Esophagus muscularis mucosa (tissue), 4 donors: Measurements from ENCODE around the gene SERPINB1. TPM values are rescaled to one million over a fixed set of nuclear protein-coding genes. Genes with fewer than 3 reads are reported as not detected.

Source experiments
- DNase-seq: peaks from one replicate; pipeline ENCODE4 v3.0.0-alpha.2; 2017; ENCODE audit errors: extremely low spot score
- H3K27ac ChIP-seq, 4 donors: fragments of 200-600 bp; sonication (generic); replicated peaks in 1 of 4; 1 replicate in 3 of 4; 2 replicates in 1 of 4; pipeline ENCODE4 v1.5.1; 2016 to 2019; ENCODE audit warnings: mild to moderate bottlenecking in 1 of 4
- H3K27me3 ChIP-seq, 4 donors: fragments of 200-600 bp; sonication (generic); one replicate each; pipeline versions ENCODE4 v1.5.1 to v1.6.0; 2016 to 2019
- H3K36me3 ChIP-seq, 4 donors: fragments of 200-600 bp; sonication (generic); one replicate each; pipeline ENCODE4 v1.5.1; 2016 to 2019
- H3K4me1 ChIP-seq, 4 donors: fragments of 200-600 bp; sonication (generic); one replicate each; pipeline ENCODE4 v1.5.1; 2016 to 2019
- H3K4me3 ChIP-seq, 4 donors: fragments of 200-600 bp; sonication (generic); 1 replicate in 2 of 4; 2 replicates in 2 of 4; pipeline ENCODE4 v1.5.1; 2016 to 2019; ENCODE audit warnings: mild to moderate bottlenecking in 4 of 4, moderate library complexity in 1 of 4
- H3K9me3 ChIP-seq, 4 donors: fragments of 200-600 bp; sonication (generic); 1 replicate in 3 of 4; 2 replicates in 1 of 4; pipeline ENCODE4 v1.5.1; 2016 to 2019
- CTCF ChIP-seq, 3 experiments: fragments of 200-600 bp in 2 of 3; fragments of 450-650 bp in 1 of 3; sonication (generic) in 2 of 3; IDR thresholded peaks; one replicate each; pipeline ENCODE4 v1.5.1; 2017 to 2019; ENCODE audit warnings: antibody characterized with exemption in 3 of 3, mild to moderate bottlenecking in 2 of 3, moderate library complexity in 1 of 3
- EP300 ChIP-seq: sonication (generic); formaldehyde crosslinking; IDR thresholded peaks from one replicate; pipeline ENCODE4 v1.6.1; 2017; ENCODE audit warnings: antibody characterized with exemption
- POLR2A ChIP-seq: fragments of 450-650 bp; IDR thresholded peaks from one replicate; pipeline ENCODE4 v1.6.1; 2017; ENCODE audit warnings: antibody characterized with exemption, moderate library complexity, mild to moderate bottlenecking, low read depth
- POLR2AphosphoS5 ChIP-seq, 2 donors: sonication (generic); formaldehyde crosslinking; IDR thresholded peaks; one replicate each; pipeline ENCODE4 v1.6.1; 2017; ENCODE audit warnings: antibody characterized with exemption in 2 of 2
- WGBS: methylation state at CpG from one replicate; pipeline ENCODE4 v1.1.5; 2018; 5-methylcytosine and 5-hydroxymethylcytosine counted together
- intact Hi-C: fragments of 100-400 bp; cut with DNase I; formaldehyde crosslinking; loops from one replicate; pipeline ENCODE4 v1.15.1; 2023
- total RNA-seq, 4 donors: library from RNA; depleted of rRNA; stranded (reverse); fragments of >200 nt; gene quantifications; one replicate each; pipeline versions ENCODE4 v1.1.0 to v1.2.1, GENCODE V29; 2016

Gene SERPINB1
- total RNA-seq, 4 donors from 2014 or later: 23.3 to 123 (median 29.9) TPM

- Histone ChIP-seq H3K9me3 (no peaks in the 10 kb centered on the region), H3K4me1 (peaks cover 25 to 63% (median 54%) of the 10 kb centered on the region in 4 donors), H3K4me3 (no peak overlapping the region), H3K27me3 (no peaks in the 10 kb centered on the region), H3K36me3 (peaks cover 0 to 4% (median 0%) of the 10 kb centered on the region in 4 donors), H3K27ac (peak overlapping the region in 1 of 4 donors; percentile 85)
- intact Hi-C loops: loop anchor here (5.0 kb wide), 1 partner anchor 138 kb away; no protein-coding TSS in a partner anchor
- DNase-seq: peak; percentile 17
- TF ChIP-seq POLR2AphosphoS5 (IDR thresholded peaks at IDR 0.05) (no peak), POLR2A (no peak), CTCF (IDR thresholded peaks at IDR 0.05) (no peak), EP300 (no peak)
- 67% methylated on average over 5 of the region's 5 CpGs for WGBS
These were observed 47.4 kb downstream of the SERPINB1 start for GRCh38 chr6:2794171-2794730.

GRCh38 chr6:2793534-2794151, 48.0 kb downstream of the SERPINB1 start:
- peak overlapping the region in 3 of 4 donors; percentile 0 to 85 (median 73) for H3K27ac ChIP-seq
- H3K27me3 ChIP-seq: no peaks in the 10 kb centered on the region
- 67% methylated on average over 9 of the region's 9 CpGs for WGBS
- peak; percentile 88 for DNase-seq
- no peak for TF ChIP-seq POLR2A
- TF ChIP-seq POLR2AphosphoS5 (IDR thresholded peaks at IDR 0.05): no peak
- no peak for TF ChIP-seq EP300
- no peak for TF ChIP-seq CTCF (IDR thresholded peaks at IDR 0.05)
- intact Hi-C loops: loop anchor here (2.0 to 5.0 kb wide), 2 partner anchors 47 to 139 kb away; partner anchors contain the start of gene SERPINB1
- H3K4me1 ChIP-seq: peaks cover 25 to 62% (median 54%) of the 10 kb centered on the region in 4 donors
- no peak overlapping the region for H3K4me3 ChIP-seq
- H3K9me3 ChIP-seq: no peaks in the 10 kb centered on the region
- peaks cover 0 to 4% (median 0%) of the 10 kb centered on the region in 4 donors for H3K36me3 ChIP-seq

- Histone ChIP-seq H3K27me3 (no peaks in the 10 kb centered on the region), H3K9me3 (no peaks in the 10 kb centered on the region), H3K4me1 (peaks cover 25 to 51% (median 45%) of the 10 kb centered on the region in 4 donors), H3K36me3 (peaks cover 0 to 11% (median 2%) of the 10 kb centered on the region in 4 donors), H3K27ac (peak overlapping the region; percentile 73 to 85 (median 76)), H3K4me3 (no peak overlapping the region)
- intact Hi-C loops: loop anchor here (2.0 to 5.0 kb wide), 2 partner anchors 48 to 140 kb away; partner anchors contain the start of gene SERPINB1
- no peak for TF ChIP-seq POLR2AphosphoS5 (IDR thresholded peaks at IDR 0.05)
- no peak for TF ChIP-seq CTCF (IDR thresholded peaks at IDR 0.05)
- no peak for TF ChIP-seq EP300
- no peak for TF ChIP-seq POLR2A
- WGBS: 88% methylated on average over 14 of the region's 17 CpGs
- DNase-seq: peak; percentile 39
These were observed 49.1 kb downstream of the SERPINB1 start for GRCh38 chr6:2792330-2793110.

- peaks cover 0 to 20% (median 8%) of the 10 kb centered on the region in 4 donors for H3K36me3 ChIP-seq
- no peaks in the 10 kb centered on the region for H3K9me3 ChIP-seq
- TF ChIP-seq POLR2AphosphoS5 (IDR thresholded peaks at IDR 0.05) (no peak), CTCF (IDR thresholded peaks at IDR 0.05) (no peak), POLR2A (no peak), EP300 (no peak)
- H3K4me3 ChIP-seq: no peak overlapping the region
- no peaks in the 10 kb centered on the region for H3K27me3 ChIP-seq
- 60% methylated on average over 4 of the region's 4 CpGs for WGBS
- peak overlapping the region; percentile 73 to 85 (median 76) for H3K27ac ChIP-seq
- no peak for DNase-seq
- intact Hi-C loops: loop anchor here (5.0 kb wide), 1 partner anchor 141 kb away; no protein-coding TSS in a partner anchor
- H3K4me1 ChIP-seq: peaks cover 25 to 44% (median 39%) of the 10 kb centered on the region in 4 donors
These were observed 50.2 kb downstream of the SERPINB1 start for GRCh38 chr6:2791450-2791974.
